Hematopoietic multipotent progenitor cell treated with erythropoietin and hydrocortisone succinate and interleukin-3 and kit ligand, for 8 days (in vitro differentiated cells): ENCODE results near the gene PAX5.
A peak's percentile ranks its signal among the peaks of the same experiment; 100 is the strongest.

Source experiments
- DNase-seq: peaks from one replicate; pipeline ENCODE4 v3.0.0-alpha.2; 2015

PAX5 gene

DNA sequence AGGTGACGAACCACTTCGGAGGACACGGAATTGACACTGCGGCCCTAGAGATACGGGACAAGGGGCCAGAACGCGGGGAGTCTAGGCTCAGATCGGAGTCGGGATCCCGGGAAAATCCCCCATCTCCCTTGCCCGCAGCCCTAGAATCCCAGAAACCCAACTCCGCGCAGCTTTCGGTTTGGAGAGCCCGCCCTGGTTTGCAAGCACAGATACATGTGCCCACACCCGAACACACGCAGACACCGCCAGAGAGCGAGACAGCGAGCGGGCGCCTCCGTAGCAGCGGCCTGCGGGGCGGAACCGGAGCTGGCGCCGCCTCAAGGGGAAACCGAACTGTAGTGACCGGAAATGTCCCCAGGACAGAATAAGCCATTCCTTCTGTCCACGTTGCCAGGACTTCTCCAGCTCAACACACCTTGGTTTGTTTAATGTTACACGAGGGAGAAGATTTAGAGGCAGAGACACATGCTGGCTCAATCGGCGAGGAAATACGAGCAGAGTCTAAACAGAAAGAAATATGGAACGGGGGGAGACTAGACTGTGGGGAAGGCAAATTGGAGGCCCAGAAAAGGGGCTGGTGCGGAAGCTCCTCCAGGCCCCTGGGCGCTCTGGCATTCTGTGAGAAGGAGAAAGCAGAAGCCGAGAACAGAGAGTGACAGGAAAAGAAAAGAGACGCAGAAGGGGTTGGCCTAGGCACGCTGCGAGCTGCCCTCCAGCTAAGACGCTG, 2.9 kb upstream of the PAX5 start:
- DNase-seq: peak; percentile 47

DNA sequence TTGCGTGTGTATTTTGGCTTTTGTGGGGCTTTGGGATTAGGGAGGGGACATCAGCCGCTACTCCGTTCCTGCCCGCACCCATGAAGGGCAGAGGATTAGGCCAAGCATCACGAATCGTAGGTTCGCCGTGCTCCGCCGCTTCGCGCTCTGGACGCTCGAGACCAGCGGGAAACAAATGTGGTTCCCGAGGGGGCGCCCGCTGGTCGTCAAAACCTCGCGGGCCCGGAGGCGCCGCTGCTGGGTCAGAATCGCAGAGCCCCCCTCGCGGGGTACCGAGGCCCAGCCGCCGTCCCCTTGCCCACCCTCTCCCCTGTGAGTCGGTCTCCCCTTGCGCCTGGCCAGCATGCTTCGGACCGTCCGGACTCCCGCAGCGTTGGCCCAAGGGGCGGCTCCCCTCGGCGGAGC, 2.3 kb upstream of the PAX5 start:
- no peak for DNase-seq

DNA sequence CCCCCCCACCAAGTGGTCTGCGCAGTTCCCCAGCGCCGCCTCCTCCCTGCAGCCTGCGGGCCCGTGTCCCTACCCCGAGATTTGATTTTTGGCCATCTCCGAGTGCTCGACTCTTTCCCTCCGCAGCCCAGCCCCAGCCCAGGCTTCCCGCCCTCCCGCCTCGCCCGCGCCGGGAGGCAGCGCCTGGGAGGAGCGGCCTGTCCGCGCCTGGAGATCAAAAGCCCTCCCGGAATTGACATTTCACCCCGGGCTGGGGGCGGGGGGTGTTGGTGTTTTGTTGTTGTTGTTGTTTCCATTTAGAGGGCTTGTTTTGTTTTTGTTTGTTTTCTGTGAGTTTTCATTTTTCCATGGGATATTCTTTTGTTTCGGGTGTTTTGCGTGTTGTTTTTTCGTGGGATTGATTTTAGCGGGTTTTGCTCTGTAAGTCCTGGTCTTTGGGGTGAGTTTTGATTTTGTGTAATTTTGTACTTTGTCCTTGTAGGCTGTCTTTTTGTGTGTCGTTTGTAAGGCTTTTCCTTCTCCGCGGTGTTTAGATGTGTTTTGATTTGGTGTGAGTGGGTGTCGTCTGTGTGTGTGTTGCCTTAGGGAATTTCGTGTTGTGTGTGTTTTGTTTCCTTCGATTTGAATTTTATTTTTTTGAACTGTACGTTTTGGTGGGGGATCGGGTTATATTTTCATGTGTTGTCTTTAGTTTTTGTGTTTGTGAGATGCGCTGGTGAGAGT, 1.7 kb upstream of the PAX5 start:
- DNase-seq: no peak

GRCh38 chr9:37034938-37035647, 1.0 kb upstream of the PAX5 start:
- no peak for DNase-seq

DNA sequence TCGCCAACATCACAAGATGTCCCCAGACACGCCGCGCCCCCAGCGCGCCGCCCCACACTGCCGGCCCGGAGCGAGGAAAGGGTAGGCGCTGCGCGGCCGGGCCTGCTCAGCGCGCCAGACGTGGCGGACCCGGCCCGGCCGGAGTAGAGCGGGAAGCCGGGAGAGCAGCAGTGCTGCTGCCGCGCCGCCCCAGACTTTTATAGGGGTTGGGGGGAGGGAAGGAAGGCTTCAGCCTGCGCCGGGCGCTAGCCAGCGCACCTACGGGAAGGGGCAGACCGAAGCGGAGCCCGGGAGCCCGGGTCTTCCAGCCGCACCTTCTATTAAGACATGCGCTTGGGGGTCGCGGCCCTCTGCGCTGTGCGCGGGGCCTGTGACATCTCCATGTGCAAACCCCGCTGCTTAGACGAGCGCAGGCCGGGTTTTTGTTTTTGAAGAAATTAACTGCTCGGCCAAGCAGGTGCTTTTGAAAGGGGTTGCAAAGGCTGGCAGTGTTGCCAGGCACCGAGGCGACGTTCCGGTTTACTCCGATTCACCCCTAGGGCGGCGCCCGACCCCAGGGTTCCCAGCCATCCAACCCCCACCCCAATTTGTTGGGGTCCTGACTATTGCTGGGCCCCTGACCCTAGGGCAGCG, 353 bp upstream of the PAX5 start:
- peak; percentile 11 for DNase-seq

DNA sequence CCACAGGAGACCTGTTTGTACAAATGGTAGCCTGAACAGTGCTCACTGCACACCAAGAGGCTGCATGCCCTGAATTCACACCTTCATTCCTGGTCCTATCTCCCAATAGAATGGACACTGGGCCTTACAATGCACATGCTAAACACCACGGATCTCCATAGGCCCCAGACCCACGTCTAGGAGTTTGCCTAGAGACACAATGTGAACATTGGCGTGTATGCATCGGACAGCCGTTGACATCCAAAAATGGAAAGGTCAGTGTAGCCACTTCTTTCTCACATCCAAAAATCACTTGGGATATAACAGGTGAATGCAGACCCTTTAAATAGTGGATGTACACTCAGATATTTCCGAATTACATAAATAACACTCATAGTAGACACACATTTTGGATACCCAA, 927 bp downstream of the PAX5 start:
- DNase-seq: no peak

GRCh38 chr9:37032713-37033112, 1.4 kb downstream of the PAX5 start:
- no peak for DNase-seq

- DNase-seq: no peak
These were observed 2.2 kb downstream of the PAX5 start for GRCh38 chr9:37031902-37032301.

GRCh38 chr9:37031081-37031480, 3.0 kb downstream of the PAX5 start:
- no peak for DNase-seq

DNA sequence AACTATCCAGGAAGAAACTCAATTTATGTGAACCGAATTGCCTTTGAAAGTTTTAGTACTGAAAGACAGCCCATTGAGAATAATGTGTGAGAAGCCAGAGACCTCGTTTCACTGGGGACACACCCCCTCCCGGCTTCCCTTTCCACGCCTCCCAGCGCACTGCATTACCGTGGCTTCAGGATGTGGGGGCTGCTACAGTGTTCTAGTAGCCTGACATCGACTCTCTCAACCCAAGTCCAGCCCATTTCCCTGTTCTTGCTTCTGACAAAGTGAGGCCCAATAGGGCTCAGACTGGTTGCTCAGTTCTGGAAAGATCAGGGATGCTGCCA, 3.5 kb downstream of the PAX5 start:
- no peak for DNase-seq

- no peak for DNase-seq
These were observed 4.1 kb downstream of the PAX5 start for GRCh38 chr9:37029776-37030610.

- DNase-seq: no peak
These were observed 4.7 kb downstream of the PAX5 start for GRCh38 chr9:37029304-37029775.

- DNase-seq: no peak
These were observed 5.5 kb downstream of the PAX5 start for GRCh38 chr9:37028420-37029031.

GRCh38 chr9:37027582-37028419, 6.3 kb downstream of the PAX5 start:
- peak; percentile 92 for DNase-seq

DNA sequence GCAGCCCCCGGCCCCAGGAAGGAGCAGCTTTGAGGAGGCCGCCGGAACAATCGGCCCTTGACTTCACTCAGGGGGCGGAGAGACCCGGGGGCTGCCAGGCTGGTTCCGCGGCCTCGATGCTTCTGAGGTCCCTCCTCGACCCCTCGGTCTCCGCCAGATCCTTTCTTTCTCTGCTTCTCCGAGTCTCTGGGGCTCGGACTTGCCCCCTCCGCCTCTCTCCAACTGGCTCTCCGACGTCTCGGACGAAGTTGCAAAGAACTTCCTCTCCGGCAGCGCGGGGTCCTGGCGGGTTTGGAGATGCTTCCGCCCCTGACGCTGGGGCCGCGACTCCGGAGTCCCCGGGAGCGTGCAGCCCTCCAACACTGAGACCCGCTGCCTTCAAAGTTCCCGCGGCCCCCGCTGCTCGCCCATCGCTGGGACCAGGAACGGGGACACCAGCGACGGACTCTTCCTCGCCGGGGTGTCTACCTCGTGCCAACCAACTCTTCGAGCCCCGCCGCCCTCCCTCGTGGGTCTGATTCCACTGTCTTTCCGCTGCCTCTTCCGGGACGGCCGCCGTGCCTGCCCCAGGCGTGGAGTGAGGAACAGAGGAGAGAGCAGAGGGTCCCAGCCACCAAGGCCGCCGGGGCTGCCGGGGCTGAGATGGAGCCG, 7.0 kb downstream of the PAX5 start:
- DNase-seq: no peak

DNA sequence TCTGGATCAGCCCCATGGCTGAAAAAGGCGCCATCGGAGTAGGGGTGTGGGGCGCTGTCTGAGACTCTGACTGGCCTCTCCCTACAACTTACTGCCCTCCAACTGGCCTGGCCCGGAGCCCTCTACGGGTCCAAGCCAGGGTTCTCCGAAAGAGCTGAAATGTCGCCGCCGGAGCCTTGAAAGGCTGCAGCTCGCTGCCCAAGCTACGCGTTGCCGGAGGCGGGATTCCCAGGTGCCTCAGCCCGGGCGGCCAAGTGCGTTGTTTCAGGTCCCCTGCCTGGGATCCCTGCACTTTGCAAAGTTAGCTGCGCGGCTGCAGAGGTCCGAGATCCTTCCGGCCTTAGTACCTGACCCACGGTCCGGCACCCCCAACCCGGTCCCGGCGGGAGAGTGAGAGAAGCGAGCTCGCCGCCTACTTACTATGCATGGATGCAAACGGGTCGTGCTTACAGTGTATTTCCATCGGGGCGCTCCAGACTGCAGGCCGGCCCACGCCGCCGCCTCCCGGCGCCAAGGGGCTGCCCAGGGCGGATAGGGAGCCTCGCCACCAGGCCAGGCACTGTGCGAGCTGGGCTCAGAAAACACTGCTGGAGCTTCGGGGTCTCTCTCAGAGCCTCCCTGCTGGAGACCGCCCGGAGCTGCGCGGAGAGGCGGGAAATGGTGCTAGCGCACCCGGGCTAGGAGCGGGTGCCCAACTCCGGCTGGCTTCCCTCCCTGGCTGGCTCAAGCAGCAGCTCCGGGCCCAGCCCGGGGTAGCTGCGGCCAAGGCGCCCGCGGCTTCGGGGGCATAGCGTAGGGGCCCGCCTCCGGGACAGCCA, 7.7 kb downstream of the PAX5 start:
- DNase-seq: no peak

- DNase-seq: no peak
These were observed 8.3 kb downstream of the PAX5 start for GRCh38 chr9:37025823-37026112.

DNA sequence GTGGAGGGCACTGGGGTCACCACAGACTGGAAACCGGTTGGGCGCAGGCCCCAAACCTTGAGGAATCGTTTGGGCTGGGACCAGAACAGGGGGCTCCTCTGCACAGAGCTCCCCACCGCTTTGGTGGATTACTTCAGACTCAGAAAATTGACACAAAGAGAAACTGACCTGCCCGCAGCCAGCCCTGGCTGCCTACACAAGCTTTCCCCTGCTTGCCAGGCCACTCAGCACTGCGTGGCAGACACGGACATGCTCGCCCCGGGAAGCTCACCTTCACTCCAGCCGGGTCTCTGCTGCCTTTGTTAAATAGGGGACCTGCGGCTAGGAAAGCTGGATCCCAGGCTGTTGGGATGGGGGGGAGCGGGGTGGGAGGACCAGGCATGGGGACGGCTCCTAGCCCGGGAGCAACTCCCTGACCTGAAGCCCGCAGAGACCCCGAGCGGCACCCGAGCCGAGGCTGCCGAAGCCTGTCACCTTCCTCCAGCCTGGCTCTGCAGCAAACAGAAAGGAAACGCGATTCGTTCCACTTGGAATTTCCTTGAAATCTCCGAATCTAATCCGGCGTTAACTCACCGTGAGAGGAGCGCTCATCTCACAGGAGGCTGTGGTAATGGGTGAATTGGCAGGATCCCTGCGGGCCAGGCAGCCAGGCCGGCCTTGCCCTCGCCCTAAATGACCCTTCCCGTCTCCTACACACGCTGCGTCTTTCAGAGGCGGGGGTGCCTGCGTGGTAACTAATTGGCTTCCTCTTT, 8.8 kb downstream of the PAX5 start:
- no peak for DNase-seq

- no peak for DNase-seq
These were observed 16.5 kb downstream of the PAX5 start for GRCh38 chr9:37017546-37017945.
